ENCODE data around the gene HDDC2.

HDDC2 gene

GRCh38 chr6:125341460-125341859 is 39.7 kb upstream of the HDDC2 start:
- Histone ChIP-seq H3K79me1 (replicated peaks; ENCODE audit: low read length, poor library complexity, severe bottlenecking) (no peaks in the 10 kb centered on the region), H3K27ac (ENCODE audit: low read length, poor library complexity, severe bottlenecking) (no peak overlapping the region), H3K14ac (ENCODE audit: low read length in 2 of 2) (no peak overlapping the region), H3K4me2 (ENCODE audit: low read length, poor library complexity, severe bottlenecking) (no peak overlapping the region), H3K4me1 (ENCODE audit: control insufficient read depth, insufficient read depth, low read depth, low read length) (peaks cover 3% of the 10 kb centered on the region), H3K27me3 (ENCODE audit: control insufficient read depth in 1 of 2, insufficient read depth in 1 of 2, low read length in 2 of 2) (no peaks in the 10 kb centered on the region), H2BK12ac (ENCODE audit: low read length in 2 of 2) (no peak overlapping the region), H3K9me3 (ENCODE audit: control insufficient read depth, low read length) (no peaks in the 10 kb centered on the region), H2AK5ac (ENCODE audit: low read length, severe bottlenecking) (no peak overlapping the region), H3K4me3 (ENCODE audit: insufficient read depth in 1 of 2, low read depth in 1 of 2, low read length in 2 of 2) (no peak overlapping the region), H3K36me3 (ENCODE audit: control insufficient read depth in 1 of 2, insufficient read depth in 2 of 2, low read depth in 1 of 2, low read length in 2 of 2) (no peaks in the 10 kb centered on the region), H3K4ac (ENCODE audit: low read depth in 1 of 2, low read length in 2 of 2) (no peak overlapping the region), H2BK120ac (ENCODE audit: low read depth, low read length) (no peak overlapping the region), H4K8ac (ENCODE audit: low read length) (no peak overlapping the region), H2AFZ (ENCODE audit: low read depth, low read length) (no peak overlapping the region), H2BK15ac (ENCODE audit: low read depth, poor library complexity, severe bottlenecking) (no peak overlapping the region), H2BK5ac (ENCODE audit: low read depth, low read length, poor library complexity, severe bottlenecking) (no peak overlapping the region), H3K9ac (ENCODE audit: low read length) (no peak overlapping the region), H3K23ac (ENCODE audit: low read length in 2 of 2) (no peak overlapping the region), H4K91ac (ENCODE audit: low read length) (no peak overlapping the region), H3K18ac (ENCODE audit: low read depth in 1 of 2, low read length in 2 of 2) (no peak overlapping the region)
- 48% methylated on average over 2 of the region's 2 CpGs for WGBS
- no peak for DNase-seq

GRCh38 chr6:125340991-125341390 is 39.2 kb upstream of the HDDC2 start:
- H4K91ac ChIP-seq (ENCODE audit: low read length) = no peak overlapping the region
- H3K9me3 ChIP-seq (ENCODE audit: control insufficient read depth, low read length) = no peaks in the 10 kb centered on the region
- no peak overlapping the region for H2BK5ac ChIP-seq (ENCODE audit: low read depth, low read length, poor library complexity, severe bottlenecking)
- no peaks in the 10 kb centered on the region for H3K79me1 ChIP-seq (replicated peaks; ENCODE audit: low read length, poor library complexity, severe bottlenecking)
- H2AFZ ChIP-seq (ENCODE audit: low read depth, low read length) = no peak overlapping the region
- H3K23ac ChIP-seq (ENCODE audit: low read length in 2 of 2) = no peak overlapping the region
- no peak for DNase-seq
- H2AK5ac ChIP-seq (ENCODE audit: low read length, severe bottlenecking) = no peak overlapping the region
- no peaks in the 10 kb centered on the region for H3K36me3 ChIP-seq (ENCODE audit: control insufficient read depth in 1 of 2, insufficient read depth in 2 of 2, low read depth in 1 of 2, low read length in 2 of 2)
- H2BK120ac ChIP-seq (ENCODE audit: low read depth, low read length) = no peak overlapping the region
- no peak overlapping the region for H4K8ac ChIP-seq (ENCODE audit: low read length)
- H3K4ac ChIP-seq (ENCODE audit: low read depth in 1 of 2, low read length in 2 of 2) = no peak overlapping the region
- 100% methylated on average over 2 of the region's 2 CpGs for WGBS
- peaks cover 3% of the 10 kb centered on the region for H3K4me1 ChIP-seq (ENCODE audit: control insufficient read depth, insufficient read depth, low read depth, low read length)
- H3K27ac ChIP-seq (ENCODE audit: low read length, poor library complexity, severe bottlenecking) = no peak overlapping the region
- no peak overlapping the region for H2BK15ac ChIP-seq (ENCODE audit: low read depth, poor library complexity, severe bottlenecking)
- no peaks in the 10 kb centered on the region for H3K27me3 ChIP-seq (ENCODE audit: control insufficient read depth in 1 of 2, insufficient read depth in 1 of 2, low read length in 2 of 2)
- no peak overlapping the region for H2BK12ac ChIP-seq (ENCODE audit: low read length in 2 of 2)
- no peak overlapping the region for H3K18ac ChIP-seq (ENCODE audit: low read depth in 1 of 2, low read length in 2 of 2)
- H3K9ac ChIP-seq (ENCODE audit: low read length) = no peak overlapping the region
- no peak overlapping the region for H3K4me2 ChIP-seq (ENCODE audit: low read length, poor library complexity, severe bottlenecking)
- no peak overlapping the region for H3K4me3 ChIP-seq (ENCODE audit: insufficient read depth in 1 of 2, low read depth in 1 of 2, low read length in 2 of 2)
- no peak overlapping the region for H3K14ac ChIP-seq (ENCODE audit: low read length in 2 of 2)

DNA sequence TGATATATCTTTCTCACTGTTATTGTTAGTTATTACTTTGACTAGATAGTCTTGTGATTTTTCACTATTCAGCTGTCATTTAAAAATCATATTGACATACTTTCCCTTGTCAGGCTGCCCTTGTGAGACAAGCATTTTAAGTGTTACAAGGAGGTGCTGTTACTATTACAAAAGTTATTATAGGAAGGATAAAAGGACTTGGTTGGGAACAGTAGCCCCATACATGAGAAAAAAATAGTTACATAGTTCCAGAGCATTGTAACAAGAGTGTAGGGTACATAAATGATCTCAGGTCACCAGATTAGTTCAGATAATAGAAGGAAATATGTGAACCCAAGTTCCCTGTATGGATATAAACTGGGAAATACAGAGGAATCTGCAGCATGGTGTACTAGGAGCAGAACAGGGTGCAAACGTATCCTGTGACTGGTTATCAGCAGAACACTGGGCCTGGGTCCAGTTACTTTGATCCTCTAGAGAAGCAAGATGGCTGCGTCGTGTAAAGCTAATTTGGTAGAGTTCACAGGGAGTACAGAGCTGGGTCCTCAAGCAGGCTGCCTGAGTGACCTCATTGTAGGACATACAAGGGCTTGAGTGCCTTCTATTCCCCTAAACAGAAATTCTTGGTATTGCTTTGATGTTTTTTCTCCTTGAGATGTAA is 38.5 kb upstream of the HDDC2 start:
- Histone ChIP-seq H3K9ac (ENCODE audit: low read length) (no peak overlapping the region), H4K91ac (ENCODE audit: low read length) (no peak overlapping the region), H3K4me1 (ENCODE audit: control insufficient read depth, insufficient read depth, low read depth, low read length) (peaks cover 3% of the 10 kb centered on the region), H2BK120ac (ENCODE audit: low read depth, low read length) (no peak overlapping the region), H3K36me3 (ENCODE audit: control insufficient read depth in 1 of 2, insufficient read depth in 2 of 2, low read depth in 1 of 2, low read length in 2 of 2) (no peaks in the 10 kb centered on the region), H3K27ac (ENCODE audit: low read length, poor library complexity, severe bottlenecking) (no peak overlapping the region), H3K4ac (ENCODE audit: low read depth in 1 of 2, low read length in 2 of 2) (no peak overlapping the region), H2BK15ac (ENCODE audit: low read depth, poor library complexity, severe bottlenecking) (no peak overlapping the region), H3K14ac (ENCODE audit: low read length in 2 of 2) (no peak overlapping the region), H3K23ac (ENCODE audit: low read length in 2 of 2) (no peak overlapping the region), H4K8ac (ENCODE audit: low read length) (no peak overlapping the region), H3K27me3 (ENCODE audit: control insufficient read depth in 1 of 2, insufficient read depth in 1 of 2, low read length in 2 of 2) (no peaks in the 10 kb centered on the region), H2BK5ac (ENCODE audit: low read depth, low read length, poor library complexity, severe bottlenecking) (no peak overlapping the region), H3K9me3 (ENCODE audit: control insufficient read depth, low read length) (no peaks in the 10 kb centered on the region), H2AK5ac (ENCODE audit: low read length, severe bottlenecking) (no peak overlapping the region), H3K4me2 (ENCODE audit: low read length, poor library complexity, severe bottlenecking) (no peak overlapping the region), H3K18ac (ENCODE audit: low read depth in 1 of 2, low read length in 2 of 2) (no peak overlapping the region), H2AFZ (ENCODE audit: low read depth, low read length) (no peak overlapping the region), H3K4me3 (ENCODE audit: insufficient read depth in 1 of 2, low read depth in 1 of 2, low read length in 2 of 2) (no peak overlapping the region), H3K79me1 (replicated peaks; ENCODE audit: low read length, poor library complexity, severe bottlenecking) (no peaks in the 10 kb centered on the region), H2BK12ac (ENCODE audit: low read length in 2 of 2) (no peak overlapping the region)
- WGBS = 96% methylated on average over 3 of the region's 3 CpGs
- DNase-seq = no peak

GRCh38 chr6:125339653-125340052 is 37.9 kb upstream of the HDDC2 start:
- no peak overlapping the region for H4K8ac ChIP-seq (ENCODE audit: low read length)
- no peak overlapping the region for H3K4ac ChIP-seq (ENCODE audit: low read depth in 1 of 2, low read length in 2 of 2)
- no peak overlapping the region for H3K4me3 ChIP-seq (ENCODE audit: insufficient read depth in 1 of 2, low read depth in 1 of 2, low read length in 2 of 2)
- H3K9ac ChIP-seq (ENCODE audit: low read length) = no peak overlapping the region
- no peak overlapping the region for H3K18ac ChIP-seq (ENCODE audit: low read depth in 1 of 2, low read length in 2 of 2)
- H4K91ac ChIP-seq (ENCODE audit: low read length) = no peak overlapping the region
- no peak overlapping the region for H2AK5ac ChIP-seq (ENCODE audit: low read length, severe bottlenecking)
- no peak overlapping the region for H2BK120ac ChIP-seq (ENCODE audit: low read depth, low read length)
- H2BK12ac ChIP-seq (ENCODE audit: low read length in 2 of 2) = no peak overlapping the region
- H3K27ac ChIP-seq (ENCODE audit: low read length, poor library complexity, severe bottlenecking) = no peak overlapping the region
- H2AFZ ChIP-seq (ENCODE audit: low read depth, low read length) = no peak overlapping the region
- H3K36me3 ChIP-seq (ENCODE audit: control insufficient read depth in 1 of 2, insufficient read depth in 2 of 2, low read depth in 1 of 2, low read length in 2 of 2) = no peaks in the 10 kb centered on the region
- no peaks in the 10 kb centered on the region for H3K27me3 ChIP-seq (ENCODE audit: control insufficient read depth in 1 of 2, insufficient read depth in 1 of 2, low read length in 2 of 2)
- H2BK15ac ChIP-seq (ENCODE audit: low read depth, poor library complexity, severe bottlenecking) = no peak overlapping the region
- H3K4me1 ChIP-seq (ENCODE audit: control insufficient read depth, insufficient read depth, low read depth, low read length) = peaks cover 3% of the 10 kb centered on the region
- H3K14ac ChIP-seq (ENCODE audit: low read length in 2 of 2) = no peak overlapping the region
- DNase-seq = no peak
- no peaks in the 10 kb centered on the region for H3K79me1 ChIP-seq (replicated peaks; ENCODE audit: low read length, poor library complexity, severe bottlenecking)
- no peaks in the 10 kb centered on the region for H3K9me3 ChIP-seq (ENCODE audit: control insufficient read depth, low read length)
- no peak overlapping the region for H3K4me2 ChIP-seq (ENCODE audit: low read length, poor library complexity, severe bottlenecking)
- 60% methylated on average over 1 of the region's 1 CpG for WGBS
- no peak overlapping the region for H3K23ac ChIP-seq (ENCODE audit: low read length in 2 of 2)
- H2BK5ac ChIP-seq (ENCODE audit: low read depth, low read length, poor library complexity, severe bottlenecking) = no peak overlapping the region

All from mesenchymal stem cell (in vitro differentiated cells and primary cell).